Hypothalamus (tissue), 51 donors: Measurements from ENCODE around the gene EID1.
"Not testable (repeated sequence)": the region's sequence is repeated elsewhere in the genome, so short reads cannot be mapped to it uniquely, and the experiment has no call there.

ENCODE experiments used
- DNase-seq, 51 donors: peaks; one replicate each; lab custom pipeline; 2025; lab: John Stamatoyannopoulos, UW

Gene EID1

DNA sequence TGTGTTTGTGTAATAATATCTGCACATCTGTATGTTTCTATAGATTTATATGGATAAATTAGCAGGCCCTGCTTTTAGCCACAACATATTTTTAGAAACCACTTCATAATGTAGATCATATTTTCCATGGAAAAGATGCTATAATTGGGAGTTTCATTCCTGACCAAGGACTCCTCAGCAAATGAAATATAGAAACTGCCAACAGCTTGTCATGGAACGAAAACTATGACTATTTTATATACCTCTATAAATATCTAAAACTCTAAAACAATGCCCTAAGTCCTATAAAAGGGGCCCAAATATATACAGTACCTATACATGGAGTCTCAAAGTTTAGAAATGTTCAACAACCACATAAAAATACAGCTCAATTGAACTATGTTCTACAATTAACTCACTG lies 27.9 kb downstream of the EID1 start:
- DNase-seq: no peak

DNA sequence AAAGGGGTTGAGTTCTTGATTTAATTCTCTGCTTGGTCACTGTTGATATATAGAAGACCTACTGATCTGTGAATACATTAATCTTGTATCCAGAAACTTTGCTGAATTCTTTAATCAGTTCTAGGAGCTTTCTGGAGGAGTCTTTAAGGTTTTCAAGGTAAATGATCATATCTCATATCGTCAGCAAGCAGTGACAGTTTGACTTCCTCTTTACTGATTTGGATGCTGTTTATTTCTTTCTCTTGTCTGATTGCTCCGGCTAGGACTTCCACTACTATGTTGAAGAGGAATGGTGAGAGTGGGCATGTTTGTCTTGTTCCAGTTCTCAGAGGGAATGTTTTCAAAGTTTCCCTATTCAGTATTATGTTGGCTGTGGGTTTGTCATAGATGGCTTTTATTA lies 31.4 kb downstream of the EID1 start:
- DNase-seq: not testable (repeated sequence)

DNA sequence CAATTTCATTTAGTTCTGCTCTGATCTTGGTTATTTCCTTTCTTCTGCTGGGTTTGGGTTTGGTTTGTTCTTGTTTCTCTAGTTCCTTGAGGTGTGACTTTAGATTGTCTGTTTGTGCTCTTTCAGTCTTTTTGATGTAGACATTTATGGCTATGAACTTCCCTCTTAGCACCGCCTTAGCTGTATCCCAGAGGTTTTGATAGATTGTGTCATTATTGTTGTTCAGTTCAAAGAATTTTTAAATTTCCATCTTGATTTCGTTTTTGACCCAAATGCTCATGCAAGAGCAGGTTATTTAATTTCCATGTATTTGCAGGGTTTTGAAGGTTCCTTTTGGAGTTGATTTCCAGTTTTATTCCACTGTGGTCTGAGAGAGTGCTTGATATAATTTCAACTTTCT lies 32.6 kb downstream of the EID1 start:
- DNase-seq: not testable (repeated sequence)

DNA sequence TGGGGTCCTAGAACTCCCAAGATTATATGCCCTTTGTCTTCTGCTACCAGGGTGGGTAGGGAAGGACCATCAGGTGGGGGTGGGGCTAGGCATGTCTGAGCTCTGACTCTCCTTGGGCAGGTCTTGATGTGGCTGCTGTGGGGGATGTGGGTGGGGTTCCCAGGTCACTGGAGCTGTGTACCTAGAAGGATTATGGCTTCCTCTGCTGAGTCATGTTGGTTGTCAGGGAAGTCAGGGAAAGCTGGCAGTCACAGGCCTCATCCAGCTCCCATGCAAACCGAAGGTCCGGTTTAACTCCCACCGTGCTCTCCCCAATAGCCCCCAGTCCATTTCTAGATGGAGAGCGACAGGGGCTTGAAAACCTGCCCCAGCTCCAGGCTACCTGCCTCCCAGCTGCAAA lies 35.2 kb downstream of the EID1 start:
- no peak for DNase-seq

DNA sequence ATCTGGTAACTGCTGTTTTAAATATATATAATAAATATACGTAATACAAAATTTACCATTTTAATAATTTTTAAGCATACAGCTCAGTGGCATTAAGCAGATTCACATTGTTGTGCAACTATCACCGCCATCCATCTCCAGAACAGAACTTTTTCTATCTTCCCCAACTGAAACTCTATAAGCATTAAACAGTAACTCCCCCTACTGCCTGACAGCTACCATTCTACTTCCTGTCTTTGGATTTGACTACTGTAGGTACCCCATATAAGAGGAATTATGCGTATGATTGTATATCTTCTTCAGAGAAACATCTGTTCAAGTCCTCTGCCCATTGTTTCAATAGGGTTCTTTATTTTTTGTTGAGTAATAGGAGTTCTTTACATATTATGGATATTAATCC lies 36.8 kb downstream of the EID1 start:
- DNase-seq: no peak

DNA sequence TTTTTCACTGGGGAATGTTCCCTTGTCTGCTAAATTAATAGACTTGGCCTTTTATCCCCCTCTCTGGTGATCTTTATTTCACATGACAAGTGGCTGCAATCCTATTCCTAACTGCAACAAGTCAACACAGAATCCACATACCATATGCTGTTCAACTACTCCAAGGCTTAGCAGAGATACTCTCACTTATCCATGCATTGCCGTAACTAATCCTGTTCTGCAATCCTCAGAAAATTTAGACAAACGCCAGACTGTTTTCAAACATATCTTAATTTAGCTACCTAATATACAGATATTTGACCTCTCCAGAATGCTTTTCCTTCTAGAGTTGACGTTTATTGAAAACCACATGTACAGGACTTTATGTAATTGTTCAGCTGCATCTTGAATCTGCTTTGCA lies 37.9 kb downstream of the EID1 start:
- DNase-seq: no peak

DNA sequence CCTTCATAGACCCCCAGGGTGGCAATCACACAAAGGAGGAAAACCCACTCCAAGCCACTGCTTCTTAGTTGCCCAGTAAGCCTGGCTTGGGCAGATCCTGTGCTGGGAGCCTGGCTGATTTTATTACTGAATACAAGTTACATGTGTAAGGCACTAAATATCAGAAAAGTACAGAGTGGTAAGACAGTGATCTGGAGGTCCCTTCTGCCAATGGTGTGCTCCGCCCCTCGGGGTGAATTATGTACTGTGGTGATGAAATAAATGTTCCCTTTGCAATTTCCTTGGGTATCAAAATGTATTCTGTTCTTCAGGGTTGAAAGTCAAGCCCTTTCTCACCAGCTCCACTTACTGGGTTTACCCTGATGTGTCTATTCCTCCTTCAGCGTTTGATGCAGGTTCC lies 38.8 kb downstream of the EID1 start:
- DNase-seq: no peak

DNA sequence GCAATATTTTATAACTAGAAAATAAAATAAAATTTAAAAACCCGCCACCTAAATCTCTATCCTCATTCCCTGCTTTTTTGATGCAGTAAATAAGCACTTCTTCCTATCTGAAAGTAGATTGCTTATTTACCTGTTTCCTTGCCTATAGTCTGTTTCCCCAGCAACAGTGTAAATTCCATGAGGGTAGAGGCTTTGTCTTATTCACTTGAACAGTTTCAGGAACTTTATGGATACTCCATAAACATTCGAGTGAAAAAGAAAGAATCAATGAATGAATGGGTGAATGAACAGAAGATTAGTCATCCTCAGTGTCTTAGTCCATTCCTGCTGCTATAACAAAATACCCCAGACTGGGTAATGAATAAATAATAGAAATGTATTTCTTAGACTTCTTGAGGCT lies 44.1 kb downstream of the EID1 start:
- DNase-seq: no peak

DNA sequence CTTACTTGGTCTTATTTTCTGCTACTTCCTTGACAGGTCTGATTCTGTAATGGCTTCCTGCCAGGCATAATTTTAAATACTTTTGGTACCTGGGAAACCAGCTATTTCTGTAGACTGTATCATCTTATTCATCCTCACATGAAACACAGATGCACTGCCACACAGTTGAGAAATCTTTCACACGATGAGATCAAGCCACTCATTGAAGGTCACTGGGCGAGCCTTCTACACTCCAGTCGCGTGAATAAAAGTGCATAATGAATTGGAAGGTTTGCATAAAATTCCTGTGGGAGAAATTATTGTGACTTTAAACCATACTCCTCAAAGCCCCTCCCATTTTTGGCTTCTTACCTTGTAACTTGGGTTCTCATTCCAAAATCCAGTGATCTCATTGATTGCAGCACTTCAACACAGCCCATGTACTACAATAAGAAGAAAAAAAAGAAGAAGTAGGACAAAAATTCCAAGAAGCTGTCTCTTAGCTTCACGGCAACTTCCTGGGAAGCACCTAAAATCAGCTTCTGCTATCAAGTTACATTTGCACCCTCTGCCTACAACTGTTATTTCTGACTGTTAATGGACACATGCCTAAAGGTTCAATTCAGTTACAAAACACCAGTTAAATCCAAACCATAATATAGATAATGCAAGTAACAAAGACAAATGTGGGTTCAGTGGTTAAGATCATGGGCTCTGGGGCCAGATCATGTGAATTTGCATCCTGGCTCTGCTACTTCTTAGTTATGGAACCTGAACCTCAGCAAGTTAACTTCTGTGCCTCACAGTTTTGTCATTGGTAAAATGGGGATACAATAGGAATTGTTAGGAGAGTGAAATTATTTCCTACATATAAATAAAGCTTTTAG lies 46.8 kb downstream of the EID1 start:
- DNase-seq: peak in 1 of 51 donors; percentile 22

DNA sequence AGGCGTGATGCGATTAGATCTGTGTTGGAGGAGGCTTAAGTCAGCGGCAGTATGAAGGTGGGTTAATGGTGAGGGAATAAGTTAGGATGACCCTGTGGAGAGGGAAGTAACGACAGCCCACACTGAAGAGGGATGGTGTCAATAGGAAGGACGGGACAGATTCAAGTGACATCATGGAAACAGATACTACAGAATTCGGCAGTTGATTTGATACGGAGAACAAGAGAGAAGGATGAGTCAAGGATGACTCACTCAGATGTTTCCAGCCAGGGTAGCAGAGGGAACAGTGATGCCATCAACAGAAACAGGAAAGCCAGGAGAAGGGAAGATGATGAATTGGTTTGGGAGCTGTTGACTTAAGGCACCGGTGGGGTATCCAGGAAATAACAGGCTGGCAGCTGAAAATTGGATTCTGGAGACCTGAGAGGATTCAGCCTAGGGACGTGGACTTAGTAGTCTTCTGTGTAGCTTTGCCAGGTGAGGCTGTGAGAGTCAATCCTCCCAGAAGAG lies 47.8 kb downstream of the EID1 start:
- DNase-seq: peak in 2 of 51 donors; percentile 33 to 56

DNA sequence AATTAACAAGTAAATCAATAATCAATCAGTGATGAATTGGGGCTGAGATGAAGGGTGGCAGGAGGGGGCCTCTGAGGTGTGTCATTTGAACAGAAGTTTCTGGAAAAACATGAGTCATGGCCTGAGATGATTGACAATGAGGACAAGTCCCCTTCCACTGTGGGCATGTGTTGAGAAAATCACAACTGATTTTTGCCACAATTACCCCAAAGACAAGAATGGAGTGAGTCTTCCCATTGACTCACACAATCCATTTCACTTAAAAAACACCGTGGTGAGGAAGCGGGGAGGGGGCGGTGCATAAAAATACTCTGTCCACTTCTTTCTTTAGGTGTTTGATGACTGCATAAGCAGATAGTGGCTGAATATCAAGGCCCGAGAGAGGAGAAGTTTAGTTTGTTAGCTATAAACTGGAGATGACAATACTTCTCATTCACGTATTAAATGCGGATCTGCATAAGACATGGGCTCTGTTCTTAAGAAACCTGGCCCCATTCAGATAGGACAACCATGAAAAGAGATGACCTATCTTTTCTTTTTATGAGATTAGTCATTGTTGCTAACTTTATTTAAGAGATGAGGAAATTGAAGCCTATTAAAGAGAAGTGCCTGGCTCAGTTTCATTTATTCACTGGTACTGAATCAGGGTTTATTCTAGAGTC lies 51.1 kb downstream of the EID1 start:
- no peak for DNase-seq

DNA sequence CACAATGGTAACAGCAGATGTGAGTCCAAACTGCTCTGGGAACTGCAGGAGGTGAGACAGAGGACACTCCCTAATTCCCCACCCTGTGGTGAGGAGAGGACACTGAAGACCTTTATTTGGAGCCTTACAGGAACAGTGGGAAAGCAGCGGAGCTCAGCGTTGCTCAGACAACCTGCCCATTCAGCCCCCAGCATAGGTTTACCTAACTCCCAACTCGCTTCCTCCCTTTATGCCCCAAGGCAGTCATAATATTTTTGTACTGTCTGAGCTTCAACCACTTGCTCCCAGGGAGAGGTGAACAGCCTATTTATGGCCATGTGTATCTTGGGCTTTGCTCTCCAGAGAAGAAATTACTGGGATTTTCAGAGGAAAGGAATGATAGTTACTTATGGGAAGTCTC lies 51.7 kb downstream of the EID1 start:
- DNase-seq: no peak
